Kidney (tissue), 14 donors: Measurements from ENCODE around the gene WASL. TPM values are rescaled to one million over a fixed set of nuclear protein-coding genes. Genes with fewer than 3 reads are reported as not detected.

ENCODE experiments used
- DNase-seq, 5 donors: peaks; one replicate each; pipeline ENCODE4 v3.0.0-alpha.2; 2013 to 2020
- FAIRE-seq: peaks from 2 replicates; lab custom pipeline; 2012; peaks lifted over from hg19 to GRCh38; lab: Jason Lieb, UNC
- H3K27ac ChIP-seq, 2 donors: one replicate each; pipeline ENCODE4 v1.7.0; 2013; ENCODE audit warnings: low read depth in 2 of 2, low read length in 2 of 2, inconsistent platforms in 1 of 2
- H3K27me3 ChIP-seq: one replicate; pipeline ENCODE4 v1.7.1; 2013; ENCODE audit warnings: low read length, inconsistent platforms; ENCODE audit not compliant: control insufficient read depth, insufficient read depth
- H3K36me3 ChIP-seq, 3 donors: one replicate each; pipeline versions ENCODE4 v1.7.0 to v1.7.1; 2013; ENCODE audit warnings: low read length in 3 of 3, control low read depth in 1 of 3, inconsistent platforms in 1 of 3; ENCODE audit not compliant: insufficient read depth in 3 of 3, control insufficient read depth in 2 of 3
- H3K4me1 ChIP-seq, 3 donors: one replicate each; pipeline versions ENCODE4 v1.7.0 to v1.7.1; 2013; ENCODE audit warnings: low read length in 3 of 3, inconsistent platforms in 1 of 3, low read depth in 1 of 3; ENCODE audit not compliant: control insufficient read depth in 2 of 3, insufficient read depth in 2 of 3
- H3K4me3 ChIP-seq, 3 donors: one replicate each; pipeline versions ENCODE4 v1.7.0 to v1.8.1; 2013; ENCODE audit warnings: low read length in 3 of 3, control low read depth in 1 of 3, inconsistent platforms in 1 of 3
- H3K9ac ChIP-seq, 3 donors: one replicate each; pipeline versions ENCODE4 v1.7.0 to v1.7.1; 2013; ENCODE audit warnings: low read length in 3 of 3, control low read depth in 1 of 3, inconsistent platforms in 1 of 3
- H3K9me3 ChIP-seq, 3 donors: one replicate each; pipeline versions ENCODE4 v1.7.0 to v1.7.1; 2013; ENCODE audit warnings: low read length in 3 of 3, control low read depth in 1 of 3, inconsistent platforms in 1 of 3; ENCODE audit not compliant: control insufficient read depth in 2 of 3, insufficient read depth in 1 of 3
- CTCF ChIP-seq: IDR thresholded peaks from 3 replicates; pipeline ENCODE4 v1.5.1; 2012; ENCODE audit warnings: mild to moderate bottlenecking, moderate library complexity, borderline replicate concordance; ENCODE audit not compliant: insufficient read depth; ENCODE audit errors: extremely low read depth
- intact Hi-C: fragments of 100-400 bp; cut with DNase I; formaldehyde crosslinking; loops from one replicate; pipeline ENCODE4 v1.11.1; 2022
- polyA plus RNA-seq: library from polyadenylated mRNA; stranded (reverse); fragments of 350-450 nt; fragmentation: Illumina TruSeq; extraction: RNeasy Lipid Tissue Mini Kit (QIAGEN cat#74804); gene quantifications from one replicate; pipeline ENCODE4 v1.2.3, GENCODE V29; 2014; ENCODE audit warnings: low read depth, low replicate concordance; ENCODE audit not compliant: insufficient read depth
- total RNA-seq: library from RNA; stranded (reverse); fragmentation: NEBNext Ultra II Directional; extraction: Animal tissue kit (Norgen Biotek cat#: 25700); gene quantifications from one replicate; pipeline ENCODE4 v1.2.1, GENCODE V29; 2021
- donor health status: control.
- donor health status: control.
- donor health status: control.
- donor health status: control.
- donor health status: control.
- donor health status: DM: yes; HTN: yes; CAD: no.
- donor health status: Normal renal cell carcinoma (clear cell type).

Gene WASL
- total and polyA plus RNA-seq, 2 donors from 2014 or later: 28.7 to 50.4 TPM

DNA sequence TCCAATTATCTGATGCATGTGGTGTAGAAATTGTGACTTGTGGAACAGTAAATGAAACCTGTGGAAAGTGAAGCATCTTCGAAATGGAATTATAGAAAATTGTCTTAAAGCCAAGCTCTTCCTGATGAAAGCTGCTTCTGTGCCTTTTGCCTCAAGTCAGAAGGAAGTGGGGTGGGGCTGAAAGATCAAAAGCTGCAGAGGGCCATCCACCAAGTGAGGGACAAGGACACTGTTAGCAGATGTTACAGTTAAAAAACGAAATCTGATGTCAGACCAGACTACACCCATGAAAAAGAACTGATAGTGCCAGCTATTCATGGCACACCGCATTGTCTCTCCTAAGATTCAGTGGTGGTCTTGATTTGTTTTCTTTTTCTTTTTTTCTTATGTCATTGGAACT, 23.8 kb upstream of the WASL start:
- Histone ChIP-seq H3K9me3 (no peaks in the 10 kb centered on the region), H3K4me3 (no peak overlapping the region), H3K27ac (no peak overlapping the region), H3K36me3 (no peaks in the 10 kb centered on the region), H3K9ac (no peak overlapping the region), H3K4me1 (no peaks in the 10 kb centered on the region), H3K27me3 (no peaks in the 10 kb centered on the region)
- DNase-seq (no peak), FAIRE-seq (no peak)
- no peak for TF ChIP-seq CTCF
- intact Hi-C loops: no loop called here

DNA sequence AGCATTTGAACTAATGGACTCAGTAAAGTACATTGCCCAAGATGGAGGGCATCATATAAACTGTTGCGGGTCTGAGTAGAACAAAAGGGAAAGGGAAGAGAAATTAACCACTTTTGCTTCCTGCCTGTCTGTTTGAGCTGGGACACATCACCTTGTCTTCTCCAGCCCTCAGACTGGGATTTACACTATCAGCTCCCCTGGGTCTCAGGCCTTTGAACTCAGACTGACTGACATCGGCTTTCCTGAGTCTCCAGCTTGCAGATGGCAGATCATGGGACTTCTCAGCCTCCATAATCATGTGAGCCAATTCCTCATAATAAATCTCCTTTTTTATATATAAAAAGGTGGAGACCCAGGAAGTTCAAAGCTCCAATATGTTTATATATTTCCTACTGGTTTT, 23.0 kb upstream of the WASL start:
- no peaks in the 10 kb centered on the region for H3K9me3 ChIP-seq
- intact Hi-C loops: no loop called here
- H3K27ac ChIP-seq: no peak overlapping the region
- H3K9ac ChIP-seq: no peak overlapping the region
- H3K27me3 ChIP-seq: no peaks in the 10 kb centered on the region
- H3K36me3 ChIP-seq: no peaks in the 10 kb centered on the region
- H3K4me1 ChIP-seq: no peaks in the 10 kb centered on the region
- TF ChIP-seq CTCF: no peak
- no peak for FAIRE-seq
- no peak for DNase-seq
- no peak overlapping the region for H3K4me3 ChIP-seq

DNA sequence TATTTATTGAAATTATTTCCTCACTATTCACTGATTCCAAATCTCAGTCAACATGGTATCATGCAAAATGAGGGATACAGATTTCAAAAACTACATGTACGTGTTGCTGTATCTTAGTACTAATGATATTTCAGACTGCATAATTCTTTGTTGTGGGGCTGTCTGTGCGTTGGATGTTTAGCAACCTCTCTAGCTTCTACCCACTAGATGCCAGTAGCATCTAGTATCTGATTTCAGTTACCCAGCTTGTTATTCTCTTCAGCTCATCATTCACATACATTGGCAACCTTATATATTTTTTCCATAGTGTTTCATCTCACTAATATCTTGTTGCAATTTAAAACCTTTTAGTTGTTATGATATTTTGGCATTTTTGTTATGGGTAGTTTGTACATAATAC, 22.5 kb upstream of the WASL start:
- intact Hi-C loops: no loop called here
- TF ChIP-seq CTCF: no peak
- Histone ChIP-seq H3K36me3 (no peaks in the 10 kb centered on the region), H3K9me3 (no peaks in the 10 kb centered on the region), H3K4me1 (no peaks in the 10 kb centered on the region), H3K9ac (no peak overlapping the region), H3K27ac (no peak overlapping the region), H3K4me3 (no peak overlapping the region), H3K27me3 (no peaks in the 10 kb centered on the region)
- DNase-seq (no peak), FAIRE-seq (no peak)

GRCh38 chr7:123770378-123770777, 21.6 kb upstream of the WASL start:
- FAIRE-seq (no peak), DNase-seq (no peak)
- no peak overlapping the region for H3K4me3 ChIP-seq
- H3K4me1 ChIP-seq: no peaks in the 10 kb centered on the region
- H3K36me3 ChIP-seq: no peaks in the 10 kb centered on the region
- no peak overlapping the region for H3K27ac ChIP-seq
- H3K27me3 ChIP-seq: no peaks in the 10 kb centered on the region
- no peak for TF ChIP-seq CTCF
- no peaks in the 10 kb centered on the region for H3K9me3 ChIP-seq
- intact Hi-C loops: no loop called here
- no peak overlapping the region for H3K9ac ChIP-seq
